ENCODE results near the gene ASCL5.

ASCL5 gene

GRCh38 chr1:201112173-201112731, 14.7 kb downstream of the ASCL5 start, which contains the start of gene CACNA1S:
CACNA1S (minus strand) TSS chr1:201112426; CDS start chr1:201112339, 87 bp downstream.
- Histone ChIP-seq H3K9ac (ENCODE audit: low read length) (no peak within 1 kb of the TSS), H3K9me2 (replicated peaks; ENCODE audit: insufficient read depth, low read length) (no peaks in the 10 kb centered on the region), H3K4me2 (ENCODE audit: low read depth, low read length, poor library complexity, severe bottlenecking) (no peak within 1 kb of the TSS), H3K9me3 (ENCODE audit: insufficient read depth, low read length) (no peaks in the 10 kb centered on the region), H3K79me2 (ENCODE audit: insufficient read depth, low read length) (no peaks in the 10 kb centered on the region), H3K27me3 (ENCODE audit: low read length) (no peaks in the 10 kb centered on the region), H3K36me3 (ENCODE audit: low read length) (no peaks in the 10 kb centered on the region), H4K20me1 (ENCODE audit: low read depth, low read length) (no peaks in the 10 kb centered on the region), H3F3A (ENCODE audit: insufficient read depth) (no peaks in the 10 kb centered on the region), H3K27ac (ENCODE audit: low read depth, low read length) (no peak within 1 kb of the TSS), H2AFZ (ENCODE audit: low read depth, low read length, severe bottlenecking) (no peak within 1 kb of the TSS), H3K4me3 (ENCODE audit: insufficient read depth, low read length, poor library complexity, severe bottlenecking) (no peak within 1 kb of the TSS)
- TF ChIP-seq CTCF (IDR thresholded peaks at IDR 0.05; ENCODE audit: insufficient read depth, low read length, poor library complexity, severe bottlenecking) (no peak), EZH2phosphoT487 (conservative IDR thresholded peaks at IDR 0.05; ENCODE audit: low read length) (no peak)

GRCh38 chr1:201111672-201112071, 15.3 kb downstream of the ASCL5 start:
- Histone ChIP-seq H3K27ac (ENCODE audit: low read depth, low read length) (no peak overlapping the region), H3K9me3 (ENCODE audit: insufficient read depth, low read length) (no peaks in the 10 kb centered on the region), H3K4me2 (ENCODE audit: low read depth, low read length, poor library complexity, severe bottlenecking) (no peak overlapping the region), H3K36me3 (ENCODE audit: low read length) (no peaks in the 10 kb centered on the region), H3K27me3 (ENCODE audit: low read length) (no peaks in the 10 kb centered on the region), H2AFZ (ENCODE audit: low read depth, low read length, severe bottlenecking) (no peak overlapping the region), H3F3A (ENCODE audit: insufficient read depth) (no peaks in the 10 kb centered on the region), H4K20me1 (ENCODE audit: low read depth, low read length) (no peaks in the 10 kb centered on the region), H3K4me3 (ENCODE audit: insufficient read depth, low read length, poor library complexity, severe bottlenecking) (no peak overlapping the region), H3K9me2 (replicated peaks; ENCODE audit: insufficient read depth, low read length) (no peaks in the 10 kb centered on the region), H3K79me2 (ENCODE audit: insufficient read depth, low read length) (no peaks in the 10 kb centered on the region), H3K9ac (ENCODE audit: low read length) (no peak overlapping the region)
- TF ChIP-seq CTCF (IDR thresholded peaks at IDR 0.05; ENCODE audit: insufficient read depth, low read length, poor library complexity, severe bottlenecking), result no peak
- no peak for TF ChIP-seq EZH2phosphoT487 (conservative IDR thresholded peaks at IDR 0.05; ENCODE audit: low read length)

- Histone ChIP-seq H3F3A (ENCODE audit: insufficient read depth) (no peaks in the 10 kb centered on the region), H3K9me2 (replicated peaks; ENCODE audit: insufficient read depth, low read length) (no peaks in the 10 kb centered on the region), H2AFZ (ENCODE audit: low read depth, low read length, severe bottlenecking) (no peak overlapping the region), H3K4me3 (ENCODE audit: insufficient read depth, low read length, poor library complexity, severe bottlenecking) (no peak overlapping the region), H3K9ac (ENCODE audit: low read length) (no peak overlapping the region), H3K27ac (ENCODE audit: low read depth, low read length) (no peak overlapping the region), H3K36me3 (ENCODE audit: low read length) (no peaks in the 10 kb centered on the region), H3K79me2 (ENCODE audit: insufficient read depth, low read length) (no peaks in the 10 kb centered on the region), H3K4me2 (ENCODE audit: low read depth, low read length, poor library complexity, severe bottlenecking) (no peak overlapping the region), H3K9me3 (ENCODE audit: insufficient read depth, low read length) (no peaks in the 10 kb centered on the region), H3K27me3 (ENCODE audit: low read length) (no peaks in the 10 kb centered on the region), H4K20me1 (ENCODE audit: low read depth, low read length) (no peaks in the 10 kb centered on the region)
- TF ChIP-seq EZH2phosphoT487 (conservative IDR thresholded peaks at IDR 0.05; ENCODE audit: low read length) (no peak), CTCF (IDR thresholded peaks at IDR 0.05; ENCODE audit: insufficient read depth, low read length, poor library complexity, severe bottlenecking) (no peak)
Measured at GRCh38 chr1:201111156-201111555, 15.8 kb downstream of the ASCL5 start.
